Naive thymus-derived CD4-positive, alpha-beta T cell (primary cell): Measurements from ENCODE around the gene CCSER1. TPM values are rescaled to one million over a fixed set of nuclear protein-coding genes. Genes with fewer than 3 reads are reported as not detected.
"Not testable (repeated sequence)": the region's sequence is repeated elsewhere in the genome, so short reads cannot be mapped to it uniquely, and the experiment has no call there.

ENCODE experiments used
- ATAC-seq: fragments of 150-1000 bp; cut with Tn5 transposase; 2 replicates; pipeline ENCODE4 v1.10.0; 2021; ENCODE audit warnings: mild to moderate bottlenecking, moderate library complexity
- CTCF ChIA-PET: fragments of 350-600 bp; sonication (Branson Sonifier 250); formaldehyde crosslinking; loops from one replicate; lab custom pipeline; 2021; ENCODE audit warnings: antibody characterized with exemption; lab: Charles Lee
- POLR2A ChIA-PET: fragments of 350-600 bp; sonication (Branson Sonifier 250); formaldehyde crosslinking; loops from one replicate; lab custom pipeline; 2021; ENCODE audit warnings: antibody characterized with exemption, inconsistent platforms; lab: Charles Lee
- DNase-seq, 9 donors: peaks; one replicate each; pipeline versions ENCODE4 v3.0.0 to v3.0.0-alpha.2; 2020 to 2022; ENCODE audit warnings: mixed read lengths in 1 of 9
- H3K27ac ChIP-seq: one replicate; pipeline ENCODE4 v1.7.0; 2013; ENCODE audit warnings: mild to moderate bottlenecking, low read depth, low read length, moderate library complexity
- H3K27me3 ChIP-seq, 2 donors: one replicate each; pipeline ENCODE4 v1.7.0; 2013; ENCODE audit warnings: low read length in 2 of 2, mild to moderate bottlenecking in 2 of 2, moderate library complexity in 2 of 2; ENCODE audit not compliant: control insufficient read depth in 2 of 2, insufficient read depth in 2 of 2
- H3K36me3 ChIP-seq, 3 experiments: 1 replicate in 2 of 3; 2 replicates in 1 of 3; pipeline ENCODE4 v1.7.0; 2013; ENCODE audit warnings: low read length in 3 of 3, mild to moderate bottlenecking in 3 of 3, moderate library complexity in 1 of 3; ENCODE audit not compliant: insufficient read depth in 3 of 3, control insufficient read depth in 2 of 3
- H3K4me1 ChIP-seq, 2 donors: one replicate each; pipeline ENCODE4 v1.7.0; 2013; ENCODE audit warnings: low read length in 2 of 2, mild to moderate bottlenecking in 2 of 2, moderate library complexity in 1 of 2; ENCODE audit not compliant: control insufficient read depth in 2 of 2, insufficient read depth in 2 of 2
- H3K4me3 ChIP-seq: 2 replicates; pipeline ENCODE4 v1.7.0; 2013; ENCODE audit warnings: mild to moderate bottlenecking, low read length
- H3K9me3 ChIP-seq, 3 experiments: 1 replicate in 2 of 3; 2 replicates in 1 of 3; pipeline ENCODE4 v1.7.0; 2013; ENCODE audit warnings: low read length in 3 of 3; ENCODE audit not compliant: control insufficient read depth in 2 of 3
- H3K27ac Mint-ChIP-seq, 9 donors: one replicate each; pipeline ENCODE4 v1.8.0; 2020 to 2022; ENCODE audit warnings: mixed read lengths in 9 of 9, mild to moderate bottlenecking in 8 of 9, moderate library complexity in 5 of 9, inconsistent platforms in 2 of 9
- H3K27me3 Mint-ChIP-seq, 5 donors: one replicate each; pipeline ENCODE4 v1.8.0; 2021 to 2022; ENCODE audit warnings: mixed read lengths in 5 of 5, mild to moderate bottlenecking in 1 of 5
- H3K36me3 Mint-ChIP-seq, 5 donors: one replicate each; pipeline ENCODE4 v1.8.0; 2020 to 2022; ENCODE audit warnings: mixed read lengths in 5 of 5, mild to moderate bottlenecking in 3 of 5, inconsistent platforms in 1 of 5
- H3K4me1 Mint-ChIP-seq, 7 donors: one replicate each; pipeline ENCODE4 v1.8.0; 2020 to 2022; ENCODE audit warnings: mixed read lengths in 7 of 7, mild to moderate bottlenecking in 3 of 7, inconsistent platforms in 1 of 7
- H3K4me3 Mint-ChIP-seq, 10 donors: one replicate each; pipeline ENCODE4 v1.8.0; 2020 to 2022; ENCODE audit warnings: mild to moderate bottlenecking in 10 of 10, mixed read lengths in 10 of 10, moderate library complexity in 6 of 10, inconsistent platforms in 2 of 10
- H3K9me3 Mint-ChIP-seq, 11 donors: one replicate each; pipeline ENCODE4 v1.8.0; 2020 to 2022; ENCODE audit warnings: mixed read lengths in 11 of 11, mild to moderate bottlenecking in 4 of 11, inconsistent platforms in 1 of 11, moderate library complexity in 1 of 11
- intact Hi-C, 2 donors: fragments of 100-400 bp; cut with micrococcal nuclease; formaldehyde crosslinking; loops; one replicate each; pipeline ENCODE4 v1.15.1; 2023
- polyA plus RNA-seq, 2 donors: library from polyadenylated mRNA; unstranded; fragments of 300-500 nt; fragmentation: Illumina TruSeq; gene quantifications; one replicate each; pipeline ENCODE4 v1.2.3, GENCODE V29; 2021
- total RNA-seq, 6 experiments: library from RNA in 5 of 6; stranded (reverse) in 5 of 6; gene quantifications; 1 replicate in 5 of 6; 2 replicates in 1 of 6; pipeline ENCODE4 v1.2.3 and lab custom pipeline; 2021 to 2026

CCSER1 gene
- total and polyA plus RNA-seq, 7 experiments from 2014 or later: 0.30 to 4.0 (median 1.4) TPM; not detected in 3

GRCh38 chr4:91462566-91462965, 1335.4 kb downstream of the CCSER1 start:
- H3K27me3 ChIP-seq, H3K27ac Mint-ChIP-seq, H3K27ac ChIP-seq, H3K4me1 Mint-ChIP-seq, CTCF ChIA-PET, H3K4me3 ChIP-seq, ATAC-seq, H3K27me3 Mint-ChIP-seq, H3K4me3 Mint-ChIP-seq, H3K36me3 ChIP-seq, H3K9me3 ChIP-seq, H3K36me3 Mint-ChIP-seq, DNase-seq, intact Hi-C loops, H3K4me1 ChIP-seq, POLR2A ChIA-PET: not testable (repeated sequence)
- peaks cover 4 to 30% (median 14%) of the 10 kb centered on the region in 11 donors for H3K9me3 Mint-ChIP-seq

GRCh38 chr4:91470671-91471070, 1343.5 kb downstream of the CCSER1 start:
- ATAC-seq: no peak
- H3K36me3 ChIP-seq: no peaks in the 10 kb centered on the region
- no peaks in the 10 kb centered on the region for H3K4me1 Mint-ChIP-seq
- no peaks in the 10 kb centered on the region for H3K36me3 Mint-ChIP-seq
- H3K4me3 ChIP-seq: no peak overlapping the region
- H3K27me3 Mint-ChIP-seq: no peaks in the 10 kb centered on the region
- H3K27ac ChIP-seq: no peak overlapping the region
- POLR2A ChIA-PET: no interaction called here
- H3K4me1 ChIP-seq: no peaks in the 10 kb centered on the region
- H3K9me3 Mint-ChIP-seq: peaks cover 0 to 16% (median 4%) of the 10 kb centered on the region in 11 donors
- no peaks in the 10 kb centered on the region for H3K9me3 ChIP-seq
- H3K4me3 Mint-ChIP-seq: no peak overlapping the region
- no peak for DNase-seq
- no peak overlapping the region for H3K27ac Mint-ChIP-seq
- intact Hi-C loops: no loop called here
- H3K27me3 ChIP-seq: no peaks in the 10 kb centered on the region
- CTCF ChIA-PET: no interaction called here

- POLR2A ChIA-PET: no interaction called here
- no peaks in the 10 kb centered on the region for H3K27me3 Mint-ChIP-seq
- no peak overlapping the region for H3K4me3 Mint-ChIP-seq
- H3K4me3 ChIP-seq: no peak overlapping the region
- intact Hi-C loops: no loop called here
- H3K9me3 Mint-ChIP-seq: peaks cover 0 to 16% (median 4%) of the 10 kb centered on the region in 11 donors
- no peaks in the 10 kb centered on the region for H3K36me3 Mint-ChIP-seq
- H3K9me3 ChIP-seq: no peaks in the 10 kb centered on the region
- CTCF ChIA-PET: no interaction called here
- no peak for ATAC-seq
- H3K27ac Mint-ChIP-seq: no peak overlapping the region
- DNase-seq: no peak
- no peaks in the 10 kb centered on the region for H3K36me3 ChIP-seq
- no peak overlapping the region for H3K27ac ChIP-seq
- no peaks in the 10 kb centered on the region for H3K27me3 ChIP-seq
- no peaks in the 10 kb centered on the region for H3K4me1 Mint-ChIP-seq
- no peaks in the 10 kb centered on the region for H3K4me1 ChIP-seq
These were observed 1344.1 kb downstream of the CCSER1 start for GRCh38 chr4:91471280-91471679.

DNA sequence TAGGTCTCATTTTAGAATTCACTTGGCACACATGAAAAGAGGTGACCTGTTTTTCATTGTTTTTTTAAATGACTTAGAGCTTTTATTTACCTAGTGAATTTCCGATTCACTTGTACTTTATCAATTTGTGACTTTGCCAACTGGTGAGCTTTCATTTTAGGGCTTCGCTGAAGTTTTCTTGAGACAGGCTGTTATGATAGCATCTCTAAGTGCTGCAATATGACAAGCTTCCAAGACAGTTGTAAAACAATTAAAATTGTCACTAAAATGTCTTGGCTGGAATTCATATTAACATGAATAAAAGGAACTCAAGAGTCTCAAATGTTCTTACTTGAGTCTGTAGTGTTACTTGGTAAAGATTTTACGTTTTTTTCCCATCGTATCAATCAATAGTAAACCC, 1344.9 kb downstream of the CCSER1 start:
- Mint-ChIP-seq H3K27me3 (no peaks in the 10 kb centered on the region), H3K4me1 (no peaks in the 10 kb centered on the region), H3K27ac (no peak overlapping the region), H3K36me3 (no peaks in the 10 kb centered on the region), H3K9me3 (peaks cover 0 to 16% (median 3%) of the 10 kb centered on the region in 11 donors), H3K4me3 (no peak overlapping the region)
- ChIA-PET CTCF (no interaction called here), POLR2A (no interaction called here)
- Histone ChIP-seq H3K9me3 (no peaks in the 10 kb centered on the region), H3K27ac (no peak overlapping the region), H3K27me3 (no peaks in the 10 kb centered on the region), H3K4me3 (no peak overlapping the region), H3K36me3 (no peaks in the 10 kb centered on the region), H3K4me1 (no peaks in the 10 kb centered on the region)
- intact Hi-C loops: no loop called here
- ATAC-seq (no peak), DNase-seq (no peak)

DNA sequence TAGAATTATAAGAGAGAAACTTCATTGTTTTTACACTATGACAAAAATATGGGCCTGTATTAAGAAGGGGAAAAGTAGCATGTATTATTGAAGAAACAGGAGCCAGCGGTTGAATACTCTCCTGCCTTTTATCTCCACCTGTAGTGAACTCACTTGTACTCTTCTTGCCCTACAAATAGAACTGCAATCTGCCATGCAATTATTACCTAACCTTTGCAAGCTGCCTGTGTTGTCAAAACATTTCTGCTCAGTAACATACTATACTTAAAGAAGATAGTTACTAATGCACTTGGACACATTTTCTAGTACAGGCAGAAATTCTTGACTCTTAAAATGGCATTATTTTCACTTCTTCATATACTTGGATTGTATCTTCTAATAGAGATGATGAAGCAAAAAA, 1358.2 kb downstream of the CCSER1 start:
- DNase-seq: no peak
- H3K4me3 Mint-ChIP-seq: no peak overlapping the region
- ATAC-seq: no peak
- Histone ChIP-seq H3K4me3 (no peak overlapping the region), H3K9me3 (no peaks in the 10 kb centered on the region), H3K4me1 (no peaks in the 10 kb centered on the region), H3K36me3 (no peaks in the 10 kb centered on the region), H3K27me3 (no peaks in the 10 kb centered on the region), H3K27ac (no peak overlapping the region)
- intact Hi-C loops: no loop called here
- no peaks in the 10 kb centered on the region for H3K4me1 Mint-ChIP-seq
- H3K27me3 Mint-ChIP-seq: no peaks in the 10 kb centered on the region
- no peaks in the 10 kb centered on the region for H3K36me3 Mint-ChIP-seq
- CTCF ChIA-PET: no interaction called here
- POLR2A ChIA-PET: no interaction called here
- no peak overlapping the region for H3K27ac Mint-ChIP-seq
- H3K9me3 Mint-ChIP-seq: peaks cover 1 to 31% (median 7%) of the 10 kb centered on the region in 11 donors

DNA sequence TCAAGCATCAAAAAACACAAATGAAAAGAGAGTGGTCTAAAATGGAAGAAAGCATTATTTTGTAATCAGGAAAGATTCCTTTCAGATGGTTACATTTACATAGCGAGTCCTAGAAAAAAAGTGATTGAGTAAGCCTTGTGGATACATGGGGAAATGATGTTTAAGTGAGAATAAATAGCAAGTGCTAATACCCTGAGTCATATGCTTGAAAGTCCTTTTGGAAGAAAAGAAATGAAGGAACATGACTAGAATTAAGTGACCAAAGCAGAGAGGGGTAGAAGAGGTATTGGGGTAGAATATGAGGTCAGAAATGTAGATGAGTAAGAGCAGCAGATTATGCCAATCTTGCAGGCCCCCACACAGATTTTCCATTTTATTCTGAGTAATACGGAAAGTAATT, 1361.8 kb downstream of the CCSER1 start:
- intact Hi-C loops: no loop called here
- Mint-ChIP-seq H3K36me3 (no peaks in the 10 kb centered on the region), H3K4me3 (no peak overlapping the region), H3K27ac (no peak overlapping the region), H3K4me1 (no peaks in the 10 kb centered on the region), H3K27me3 (no peaks in the 10 kb centered on the region), H3K9me3 (peaks cover 0 to 36% (median 5%) of the 10 kb centered on the region in 11 donors)
- ChIA-PET CTCF (no interaction called here), POLR2A (no interaction called here)
- no peaks in the 10 kb centered on the region for H3K9me3 ChIP-seq
- ATAC-seq (no peak), DNase-seq (no peak)
- H3K27ac ChIP-seq: no peak overlapping the region
- H3K4me1 ChIP-seq: no peaks in the 10 kb centered on the region
- no peak overlapping the region for H3K4me3 ChIP-seq
- no peaks in the 10 kb centered on the region for H3K27me3 ChIP-seq
- H3K36me3 ChIP-seq: no peaks in the 10 kb centered on the region

DNA sequence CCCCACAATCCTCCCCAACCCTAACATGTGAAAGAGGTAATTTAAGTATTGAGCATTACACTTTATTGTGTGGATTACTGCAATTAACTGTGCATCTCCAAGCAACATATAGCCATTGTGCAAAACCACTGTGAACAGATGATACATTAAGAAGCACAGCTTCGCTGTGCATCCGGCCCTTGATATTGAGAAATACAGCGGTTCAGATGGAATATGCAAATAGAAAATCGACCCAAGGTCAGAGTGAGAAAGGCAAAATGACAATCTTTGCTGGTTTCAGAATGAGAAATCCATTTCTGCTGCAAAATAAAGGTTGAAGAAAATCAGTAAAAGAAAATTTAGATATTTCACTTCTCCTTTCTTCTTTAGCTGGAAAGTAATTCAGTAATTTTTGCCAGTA, 1370.7 kb downstream of the CCSER1 start:
- H3K4me1 ChIP-seq: no peaks in the 10 kb centered on the region
- ChIA-PET CTCF (no interaction called here), POLR2A (no interaction called here)
- no peaks in the 10 kb centered on the region for H3K4me1 Mint-ChIP-seq
- H3K27ac Mint-ChIP-seq: no peak overlapping the region
- H3K9me3 Mint-ChIP-seq: peaks cover 0 to 21% (median under 1%) of the 10 kb centered on the region in 11 donors
- no peaks in the 10 kb centered on the region for H3K27me3 ChIP-seq
- no peaks in the 10 kb centered on the region for H3K9me3 ChIP-seq
- H3K36me3 ChIP-seq: no peaks in the 10 kb centered on the region
- intact Hi-C loops: no loop called here
- no peak for DNase-seq
- H3K27ac ChIP-seq: no peak overlapping the region
- no peaks in the 10 kb centered on the region for H3K27me3 Mint-ChIP-seq
- H3K4me3 Mint-ChIP-seq: no peak overlapping the region
- no peak for ATAC-seq
- H3K4me3 ChIP-seq: no peak overlapping the region
- H3K36me3 Mint-ChIP-seq: no peaks in the 10 kb centered on the region
